Spleen (tissue), 11 donors: ENCODE measurements around the gene ARHGEF2. TPM values are rescaled to one million over a fixed set of nuclear protein-coding genes. Genes with fewer than 3 reads are reported as not detected.

ENCODE experiments used
- DNase-seq: peaks from one replicate; pipeline ENCODE4 v3.0.0-alpha.2; 2020
- H3K27ac ChIP-seq, 8 donors: fragments of 200-600 bp; sonication (generic) in 7 of 8; 1 replicate in 4 of 8; 2 replicates in 4 of 8; pipeline versions ENCODE4 v1.5.0 to v1.8.0; 2016 to 2021; ENCODE audit warnings: inconsistent platforms in 4 of 8, mild to moderate bottlenecking in 4 of 8, moderate library complexity in 1 of 8
- H3K27me3 ChIP-seq, 7 donors: fragments of 200-600 bp; sonication (generic) in 6 of 7; replicated peaks in 1 of 7; 1 replicate in 4 of 7; 2 replicates in 3 of 7; pipeline versions ENCODE4 v1.5.0 to v1.8.0; 2016 to 2021; ENCODE audit warnings: inconsistent platforms in 3 of 7, mild to moderate bottlenecking in 1 of 7
- H3K36me3 ChIP-seq, 6 donors: fragments of 200-600 bp; sonication (generic) in 5 of 6; 1 replicate in 4 of 6; 2 replicates in 2 of 6; pipeline versions ENCODE4 v1.5.0 to v1.8.0; 2016 to 2021; ENCODE audit warnings: inconsistent platforms in 2 of 6
- H3K4me1 ChIP-seq, 6 donors: fragments of 200-600 bp; sonication (generic) in 5 of 6; 1 replicate in 3 of 6; 2 replicates in 3 of 6; pipeline versions ENCODE4 v1.5.0 to v1.8.0; 2016 to 2021; ENCODE audit warnings: inconsistent platforms in 3 of 6
- H3K4me3 ChIP-seq, 8 donors: fragments of 200-600 bp; sonication (generic) in 7 of 8; 1 replicate in 4 of 8; 2 replicates in 4 of 8; pipeline versions ENCODE4 v1.5.0 to v1.8.0; 2016 to 2021; ENCODE audit warnings: inconsistent platforms in 4 of 8, mild to moderate bottlenecking in 4 of 8, moderate library complexity in 2 of 8
- H3K9me3 ChIP-seq, 8 donors: fragments of 200-600 bp; sonication (generic) in 7 of 8; 1 replicate in 4 of 8; 2 replicates in 4 of 8; pipeline versions ENCODE4 v1.5.0 to v1.8.0; 2016 to 2021; ENCODE audit warnings: inconsistent platforms in 4 of 8
- CTCF ChIP-seq, 11 experiments: fragments of 200-600 bp in 7 of 11; fragments of 450-650 bp in 4 of 11; sonication (generic) in 4 of 11; IDR thresholded peaks in 8 of 11; conservative IDR thresholded peaks in 3 of 11; 1 replicate in 7 of 11; 2 replicates in 4 of 11; pipeline versions ENCODE4 v1.4.0 to v1.8.0; 2016 to 2021; ENCODE audit warnings: antibody characterized with exemption in 11 of 11, inconsistent platforms in 4 of 11, mild to moderate bottlenecking in 1 of 11
- POLR2A ChIP-seq, 3 donors: fragments of 450-650 bp; IDR thresholded peaks; one replicate each; pipeline ENCODE4 v1.5.1; 2017; ENCODE audit warnings: antibody characterized with exemption in 3 of 3, mild to moderate bottlenecking in 1 of 3
- POLR2AphosphoS5 ChIP-seq, 3 donors: sonication (generic); formaldehyde crosslinking; IDR thresholded peaks; one replicate each; pipeline ENCODE4 v1.5.1; 2017; ENCODE audit warnings: antibody characterized with exemption in 3 of 3
- WGBS, 5 donors: extraction: QIAGEN DNeasy Blood & Tissue Kit in 3 of 5; methylation state at CpG; one replicate each; pipeline versions ENCODE4 v1.1.5 to v1.1.7; 2013 to 2018; 5-methylcytosine and 5-hydroxymethylcytosine counted together
- intact Hi-C: fragments of 100-400 bp; cut with DNase I; formaldehyde crosslinking; loops from one replicate; pipeline ENCODE4 v1.15.0; 2023; ENCODE audit warnings: low total_unique reads
- polyA plus RNA-seq, 3 donors: library from polyadenylated mRNA; stranded (reverse); fragments of 200-250 nt; gene quantifications; one replicate each; pipeline ENCODE4 v1.2.1, GENCODE V29; 2013
- total RNA-seq, 7 donors: library from RNA; depleted of rRNA in 3 of 7; stranded (reverse); fragments of >200 nt in 3 of 7; fragmentation: NEBNext Ultra II Directional in 4 of 7; extraction: Animal tissue kit (Norgen Biotek cat#: 25700) in 4 of 7; gene quantifications; one replicate each; pipeline versions ENCODE4 v1.1.0 to v1.2.1, GENCODE V29; 2016 to 2021
- donor health status: healthy with polysubstance abuse.
- donor health status: DM: no; HTN: no; CAD: no; lungs with moderate emphysema.
- donor health status: DM: no; HTN: no; CAD: no.
- donor health status: Bipolar disorder and iron deficiency.
- donor health status: healthy.
- donor health status: DM: no; HTN: no; CAD: no.
- donor health status: DM: yes; HTN: yes; CAD: no.

ARHGEF2 gene
- total and polyA plus RNA-seq, 10 donors, result 45.1 to 228 (median 167) TPM

- Histone ChIP-seq H3K4me1 (peaks cover 93 to 100% (median 98%) of the 10 kb centered on the region in 6 donors), H3K9me3 (no peaks in the 10 kb centered on the region), H3K36me3 (peaks cover 0 to 80% (median 31%) of the 10 kb centered on the region in 6 donors), H3K27ac (peak overlapping the region; percentile 60 to 99 (median 92)), H3K4me3 (peak overlapping the region in 2 of 8 donors; percentile 4 to 46), H3K27me3 (no peaks in the 10 kb centered on the region)
- WGBS, 5 donors, result 12 to 23% (median 14%) methylated on average over 11 of the region's 11 CpGs
- intact Hi-C loops, result no loop called here
- TF ChIP-seq POLR2AphosphoS5 (IDR thresholded peaks at IDR 0.05) (peak; percentile 72 to 80 (median 75)), POLR2A (IDR thresholded peaks at IDR 0.05) (no peak), CTCF (IDR thresholded peaks at IDR 0.05 in 8 of 11, conservative IDR thresholded peaks at IDR 0.05 in 3 of 11) (peak in 1 of 11 experiments; percentile 18)
- peak; percentile 94 for DNase-seq
Observed at GRCh38 chr1:155970531-155971167, 7.7 kb downstream of the ARHGEF2 start.

GRCh38 chr1:155969377-155969791 lies 9.0 kb downstream of the ARHGEF2 start:
- H3K4me1 ChIP-seq, result peaks cover 81 to 100% (median 91%) of the 10 kb centered on the region in 6 donors
- peak overlapping the region; percentile 60 to 99 (median 92) for H3K27ac ChIP-seq
- intact Hi-C loops, result no loop called here
- WGBS, 5 donors, result 59 to 80% (median 72%) methylated on average over 7 to 9 of the region's 9 CpGs
- H3K27me3 ChIP-seq, result no peaks in the 10 kb centered on the region
- DNase-seq, result no peak
- H3K36me3 ChIP-seq, result peaks cover 2 to 89% (median 44%) of the 10 kb centered on the region in 6 donors
- peak overlapping the region in 1 of 8 donors; percentile 41 for H3K4me3 ChIP-seq
- TF ChIP-seq POLR2A (IDR thresholded peaks at IDR 0.05), result no peak
- TF ChIP-seq POLR2AphosphoS5 (IDR thresholded peaks at IDR 0.05), result peak; percentile 14 to 65 (median 38)
- no peaks in the 10 kb centered on the region for H3K9me3 ChIP-seq

GRCh38 chr1:155968670-155969069 lies 9.7 kb downstream of the ARHGEF2 start:
- peak overlapping the region; percentile 55 to 99 (median 92) for H3K27ac ChIP-seq
- peaks cover 3 to 89% (median 50%) of the 10 kb centered on the region in 6 donors for H3K36me3 ChIP-seq
- peak overlapping the region in 1 of 8 donors; percentile 41 for H3K4me3 ChIP-seq
- no peaks in the 10 kb centered on the region for H3K27me3 ChIP-seq
- intact Hi-C loops, result no loop called here
- TF ChIP-seq POLR2AphosphoS5 (IDR thresholded peaks at IDR 0.05) (no peak), CTCF (IDR thresholded peaks at IDR 0.05 in 8 of 11, conservative IDR thresholded peaks at IDR 0.05 in 3 of 11) (no peak), POLR2A (IDR thresholded peaks at IDR 0.05) (no peak)
- peaks cover 74 to 97% (median 84%) of the 10 kb centered on the region in 6 donors for H3K4me1 ChIP-seq
- 37 to 64% (median 47%) methylated on average over 3 of the region's 3 CpGs for WGBS, 5 donors
- no peaks in the 10 kb centered on the region for H3K9me3 ChIP-seq
- DNase-seq, result no peak

GRCh38 chr1:155968051-155968400 lies 10.3 kb downstream of the ARHGEF2 start:
- H3K27me3 ChIP-seq, result no peaks in the 10 kb centered on the region
- peak overlapping the region; percentile 55 to 99 (median 92) for H3K27ac ChIP-seq
- no peak for TF ChIP-seq CTCF (IDR thresholded peaks at IDR 0.05 in 8 of 11, conservative IDR thresholded peaks at IDR 0.05 in 3 of 11)
- TF ChIP-seq POLR2A (IDR thresholded peaks at IDR 0.05), result no peak
- no peak for TF ChIP-seq POLR2AphosphoS5 (IDR thresholded peaks at IDR 0.05)
- intact Hi-C loops, result no loop called here
- DNase-seq, result no peak
- WGBS, 5 donors, result 48 to 69% (median 53%) methylated on average over 7 of the region's 7 CpGs
- H3K4me3 ChIP-seq, result peak overlapping the region in 3 of 8 donors; percentile 0 to 41 (median 13)
- peaks cover 3 to 89% (median 56%) of the 10 kb centered on the region in 6 donors for H3K36me3 ChIP-seq
- peaks cover 67 to 97% (median 83%) of the 10 kb centered on the region in 6 donors for H3K4me1 ChIP-seq
- no peaks in the 10 kb centered on the region for H3K9me3 ChIP-seq
